Stimulated activated CD8-positive, alpha-beta memory T cell treated with anti-CD3 and anti-CD28 coated beads, Interleukin-7, amount 100 ng/mL, for 48 hours (primary cell): Measurements from ENCODE around the gene KCNMA1.

Source experiments
- DNase-seq, 2 donors: peaks; one replicate each; pipeline ENCODE4 v3.0.0-alpha.2; 2020; ENCODE audit warnings: low read depth in 1 of 2; ENCODE audit errors: extremely low read depth in 1 of 2

Gene KCNMA1

GRCh38 chr10:77563638-77564270 is 73.9 kb downstream of the KCNMA1 start:
- no peak for DNase-seq

- no peak for DNase-seq
Measured at GRCh38 chr10:77562742-77563141, 74.9 kb downstream of the KCNMA1 start.

GRCh38 chr10:77561991-77562390 is 75.6 kb downstream of the KCNMA1 start:
- DNase-seq: no peak

GRCh38 chr10:77560471-77560870 is 77.1 kb downstream of the KCNMA1 start:
- no peak for DNase-seq

- DNase-seq: no peak
Measured at GRCh38 chr10:77560052-77560451, 77.6 kb downstream of the KCNMA1 start.

GRCh38 chr10:77556990-77557601 is 80.5 kb downstream of the KCNMA1 start:
- DNase-seq: no peak

- no peak for DNase-seq
Measured at GRCh38 chr10:77555591-77556212, 81.9 kb downstream of the KCNMA1 start.

- DNase-seq: no peak
Measured at GRCh38 chr10:77554996-77555397, 82.6 kb downstream of the KCNMA1 start.

- DNase-seq: no peak
Measured at GRCh38 chr10:77553966-77554365, 83.6 kb downstream of the KCNMA1 start.

- DNase-seq: no peak
Measured at GRCh38 chr10:77553311-77553710, 84.3 kb downstream of the KCNMA1 start.

- no peak for DNase-seq
Measured at GRCh38 chr10:77552252-77552651, 85.4 kb downstream of the KCNMA1 start.

GRCh38 chr10:77550378-77550777 is 87.2 kb downstream of the KCNMA1 start:
- DNase-seq: no peak

- DNase-seq: no peak
Measured at GRCh38 chr10:77548671-77549070, 88.9 kb downstream of the KCNMA1 start.

- no peak for DNase-seq
Measured at GRCh38 chr10:77548157-77548556, 89.5 kb downstream of the KCNMA1 start.

- no peak for DNase-seq
Measured at GRCh38 chr10:77547307-77548050, 90.1 kb downstream of the KCNMA1 start.

- no peak for DNase-seq
Measured at GRCh38 chr10:77546042-77546441, 91.6 kb downstream of the KCNMA1 start.

- no peak for DNase-seq
Measured at GRCh38 chr10:77545585-77545984, 92.0 kb downstream of the KCNMA1 start.

GRCh38 chr10:77544617-77545016 is 93.0 kb downstream of the KCNMA1 start:
- DNase-seq: no peak

GRCh38 chr10:77542710-77543259 is 94.8 kb downstream of the KCNMA1 start:
- DNase-seq: no peak

GRCh38 chr10:77541944-77542343 is 95.7 kb downstream of the KCNMA1 start:
- DNase-seq: no peak

GRCh38 chr10:77541247-77541646 is 96.4 kb downstream of the KCNMA1 start:
- DNase-seq: no peak
